Psoas muscle (tissue), 8 donors: ENCODE measurements around the gene HSBP1L1. TPM values are rescaled to one million over a fixed set of nuclear protein-coding genes. Genes with fewer than 3 reads are reported as not detected.
"Not testable (repeated sequence)": the region's sequence is repeated elsewhere in the genome, so short reads cannot be mapped to it uniquely, and the experiment has no call there.

Experiments used
- ATAC-seq, 4 donors: fragments of 200-7000 bp; cut with Tn5 transposase; one replicate each; pipeline ENCODE4 v1.9.1; 2020; ENCODE audit warnings: moderate library complexity in 3 of 4, mild to moderate bottlenecking in 2 of 4
- DNase-seq, 2 donors: peaks; one replicate each; pipeline ENCODE4 v3.0.0-alpha.2; 2020
- H3K27ac ChIP-seq: fragments of 200-600 bp; one replicate; pipeline ENCODE4 v1.8.0; 2022
- H3K27me3 ChIP-seq, 3 donors: fragments of 200-600 bp in 1 of 3; one replicate each; pipeline versions ENCODE4 v1.6.1 to v1.8.0; 2013 to 2022; ENCODE audit warnings: low read length in 2 of 3, mild to moderate bottlenecking in 2 of 3, moderate library complexity in 1 of 3; ENCODE audit not compliant: insufficient read depth in 3 of 3
- H3K36me3 ChIP-seq, 2 donors: fragments of 200-600 bp in 1 of 2; one replicate each; pipeline versions ENCODE4 v1.6.1 to v1.8.0; 2013 to 2022; ENCODE audit warnings: low read depth in 1 of 2, mild to moderate bottlenecking in 1 of 2, moderate library complexity in 1 of 2; ENCODE audit not compliant: insufficient read depth in 1 of 2
- H3K4me1 ChIP-seq: fragments of 200-600 bp; one replicate; pipeline ENCODE4 v1.8.0; 2022
- H3K4me3 ChIP-seq: fragments of 200-600 bp; one replicate; pipeline ENCODE4 v1.8.0; 2022; ENCODE audit warnings: mild to moderate bottlenecking
- H3K9me3 ChIP-seq: fragments of 200-600 bp; one replicate; pipeline ENCODE4 v1.8.0; 2022
- WGBS, 3 donors: extraction: QIAGEN DNeasy Blood & Tissue Kit; methylation state at CpG; one replicate each; pipeline versions ENCODE4 v1.1.6 to v1.1.7; 2013; 5-methylcytosine and 5-hydroxymethylcytosine counted together
- intact Hi-C, 2 donors: fragments of 100-400 bp; cut with DNase I; formaldehyde crosslinking; loops; one replicate each; pipeline versions ENCODE4 v1.11.0 to v1.14.2; 2022
- polyA plus RNA-seq, 3 donors: library from polyadenylated mRNA; stranded (reverse); fragments of 200-250 nt; gene quantifications; one replicate each; pipeline ENCODE4 v1.2.3, GENCODE V29; 2013
- total RNA-seq, 4 donors: library from RNA; stranded (reverse); fragmentation: NEBNext Ultra II Directional in 2 of 4; extraction: Animal tissue kit (Norgen Biotek cat#: 25700) in 2 of 4; gene quantifications; one replicate each; pipeline versions ENCODE4 v1.2.1 to v1.2.4, GENCODE V29; 2021 to 2023
- TF ChIP-seq, protein P1 (sequence below): fragments of 200-600 bp; IDR thresholded peaks from one replicate; pipeline ENCODE4 v1.8.0; 2022; ENCODE audit warnings: antibody characterized with exemption
- donor health status: healthy with polysubstance abuse.
- donor health status: DM: no; HTN: no; CAD: no; lungs with moderate emphysema.
- donor health status: Bipolar disorder and iron deficiency.
- donor health status: healthy.
- donor health status: DM: yes; HTN: yes; CAD: no.
- donor health status: DM: no; HTN: no; CAD: no.
- donor health status: DM: no; HTN: no; CAD: no.
- donor health status: DM: yes; HTN: yes; CAD: no.

Gene HSBP1L1
- total and polyA plus RNA-seq, 7 donors, result 2.5 to 11.9 (median 8.7) TPM

DNA sequence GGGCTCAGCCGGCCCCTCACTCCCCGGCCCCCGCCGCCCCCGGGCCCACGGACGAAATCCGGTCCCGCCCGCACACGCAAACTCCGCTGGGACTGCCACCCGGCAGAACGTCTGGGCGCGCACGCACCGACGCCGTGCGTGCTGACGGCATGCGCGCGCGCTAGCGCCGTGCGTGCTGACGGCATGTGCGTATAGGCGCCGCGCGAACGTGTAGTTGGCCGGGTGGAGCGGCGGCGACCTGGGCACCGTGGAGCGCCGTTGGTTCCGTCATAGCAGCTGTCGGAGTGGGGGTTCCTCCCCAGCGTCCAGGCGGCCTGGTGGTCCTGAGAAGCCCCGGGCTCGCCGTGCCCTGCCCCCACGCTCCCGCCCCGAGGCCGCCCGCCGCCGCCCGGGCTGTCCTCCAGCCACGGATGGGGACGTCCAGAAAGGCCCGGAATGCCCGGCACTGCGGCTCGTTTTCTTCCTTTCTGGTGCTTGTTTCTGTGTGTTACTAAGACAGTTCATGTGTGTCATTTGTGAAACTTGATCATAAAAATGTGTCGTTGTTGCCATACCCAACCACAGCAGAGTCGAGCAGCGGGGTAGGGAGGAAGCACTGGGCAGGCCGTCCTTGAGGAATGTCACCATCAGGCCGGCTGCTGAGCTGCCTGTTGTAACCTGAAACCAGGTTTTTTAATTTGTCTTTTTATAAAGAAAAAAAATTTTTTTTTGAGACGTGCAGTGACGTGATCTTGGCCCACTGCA, 24.2 kb downstream of the HSBP1L1 start, which contains the start of gene TXNL4A:
TSS of gene TXNL4A (minus strand) at position 113 of the 744 bp plus-strand sequence. CDS start 171 bp downstream, outside the sequence.
- Histone ChIP-seq H3K27me3 (no peaks in the 10 kb centered on the region), H3K9me3 (no peaks in the 10 kb centered on the region), H3K4me1 (peaks cover 23% of the 10 kb centered on the region), H3K36me3 (peaks cover 0 to 19% of the 10 kb centered on the region in 2 donors), H3K4me3 (peak within 1 kb of the TSS; percentile 96), H3K27ac (peak within 1 kb of the TSS; percentile 100)
- ATAC-seq, result peak; percentile 98 to 99 (median 98)
- TF ChIP-seq, protein P1, sequence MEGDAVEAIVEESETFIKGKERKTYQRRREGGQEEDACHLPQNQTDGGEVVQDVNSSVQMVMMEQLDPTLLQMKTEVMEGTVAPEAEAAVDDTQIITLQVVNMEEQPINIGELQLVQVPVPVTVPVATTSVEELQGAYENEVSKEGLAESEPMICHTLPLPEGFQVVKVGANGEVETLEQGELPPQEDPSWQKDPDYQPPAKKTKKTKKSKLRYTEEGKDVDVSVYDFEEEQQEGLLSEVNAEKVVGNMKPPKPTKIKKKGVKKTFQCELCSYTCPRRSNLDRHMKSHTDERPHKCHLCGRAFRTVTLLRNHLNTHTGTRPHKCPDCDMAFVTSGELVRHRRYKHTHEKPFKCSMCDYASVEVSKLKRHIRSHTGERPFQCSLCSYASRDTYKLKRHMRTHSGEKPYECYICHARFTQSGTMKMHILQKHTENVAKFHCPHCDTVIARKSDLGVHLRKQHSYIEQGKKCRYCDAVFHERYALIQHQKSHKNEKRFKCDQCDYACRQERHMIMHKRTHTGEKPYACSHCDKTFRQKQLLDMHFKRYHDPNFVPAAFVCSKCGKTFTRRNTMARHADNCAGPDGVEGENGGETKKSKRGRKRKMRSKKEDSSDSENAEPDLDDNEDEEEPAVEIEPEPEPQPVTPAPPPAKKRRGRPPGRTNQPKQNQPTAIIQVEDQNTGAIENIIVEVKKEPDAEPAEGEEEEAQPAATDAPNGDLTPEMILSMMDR, result no peak
- intact Hi-C loops, result loop anchor here (1.0 to 5.0 kb wide), 6 partner anchors 24 to 311 kb away; partner anchors contain the start of genes SLC66A2 (in 2 of the 2), CTDP1 (in 1 of the 2), HSBP1L1 (in 1 of the 2) and RBFA (in 1 of the 2)
- WGBS, 3 donors, result 0 to 1% (median 0%) methylated on average over 61 to 71 of the region's 71 CpGs
- peak; percentile 89 to 93 for DNase-seq

DNA sequence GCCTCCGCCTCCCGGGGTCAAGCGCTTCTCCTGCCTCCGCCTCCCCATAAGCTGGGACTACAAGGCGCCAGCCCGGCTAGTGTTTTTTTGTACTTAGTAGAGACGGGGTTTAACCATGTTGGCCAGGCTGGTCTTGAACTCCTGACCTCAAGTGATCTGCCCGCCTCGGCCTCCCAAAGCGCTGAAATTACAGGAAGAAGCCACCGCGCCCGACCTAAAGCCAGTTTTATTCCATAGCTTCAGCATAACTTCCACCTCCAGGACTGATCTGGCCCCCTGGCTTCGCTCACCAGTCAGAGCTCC, 24.7 kb downstream of the HSBP1L1 start:
- Histone ChIP-seq H3K4me3 (peak overlapping the region; percentile 96), H3K9me3 (no peaks in the 10 kb centered on the region), H3K36me3 (peaks cover 0 to 19% of the 10 kb centered on the region in 2 donors), H3K27ac (peak overlapping the region; percentile 100), H3K27me3 (no peaks in the 10 kb centered on the region), H3K4me1 (peaks cover 23% of the 10 kb centered on the region)
- ATAC-seq (no peak), DNase-seq (no peak)
- TF ChIP-seq, protein P1, result no peak
- WGBS, 3 donors, result 33 to 45% (median 37%) methylated on average over 14 of the region's 14 CpGs
- intact Hi-C loops, result loop anchor here (1.0 to 5.0 kb wide), 5 partner anchors 24 to 312 kb away; partner anchors contain the start of genes SLC66A2 (in 2 of the 2), CTDP1 (in 1 of the 2) and HSBP1L1 (in 1 of the 2)

DNA sequence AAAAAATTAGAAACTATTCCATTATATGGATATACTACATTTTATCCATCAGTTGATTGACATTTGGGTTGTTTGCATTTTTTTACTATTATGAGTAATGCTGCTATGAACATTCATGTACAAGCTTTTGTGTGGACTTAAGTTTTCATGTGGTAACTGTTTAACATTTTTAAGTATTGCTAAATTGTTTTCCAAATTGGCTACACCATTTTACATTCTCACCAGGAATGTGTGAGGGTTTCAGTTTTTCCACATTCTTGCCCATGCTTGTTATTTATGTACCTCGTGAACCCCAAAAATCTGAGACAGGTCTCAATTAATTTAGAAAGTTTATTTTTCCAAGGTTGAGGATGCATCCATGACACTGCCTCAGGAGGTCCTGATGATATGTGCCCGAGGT, 27.1 kb downstream of the HSBP1L1 start:
- H3K36me3 ChIP-seq, result peaks cover 0 to under 1% of the 10 kb centered on the region in 2 donors
- WGBS, 3 donors, result 84 to 90% (median 85%) methylated on average over 2 of the region's 2 CpGs
- no peak overlapping the region for H3K4me3 ChIP-seq
- H3K4me1 ChIP-seq, result peaks cover 19% of the 10 kb centered on the region
- intact Hi-C loops, result no loop called here
- no peaks in the 10 kb centered on the region for H3K9me3 ChIP-seq
- H3K27me3 ChIP-seq, result no peaks in the 10 kb centered on the region
- ATAC-seq, result no peak
- DNase-seq, result no peak
- H3K27ac ChIP-seq, result no peak overlapping the region
- TF ChIP-seq, protein P1, result no peak

DNA sequence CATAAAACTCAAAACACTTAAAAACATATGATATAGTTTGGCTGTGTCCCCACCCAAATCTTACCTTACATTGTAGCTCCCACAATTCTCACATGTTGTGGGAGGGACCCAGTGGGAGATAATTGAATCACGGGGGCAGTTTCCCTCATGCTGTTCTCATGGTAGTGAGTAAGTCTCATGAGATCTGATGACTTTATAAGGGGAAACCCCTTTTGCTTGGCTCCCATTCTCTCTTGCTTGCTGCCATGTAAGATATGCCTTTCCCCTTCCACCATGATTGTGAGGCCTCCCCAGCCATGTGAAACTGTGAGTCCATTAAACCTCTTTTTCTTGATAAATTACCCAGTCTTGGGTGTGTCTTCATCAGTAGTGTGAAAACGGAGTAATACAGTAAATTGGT, 35.3 kb downstream of the HSBP1L1 start:
- WGBS, 3 donors, result 87 to 90% (median 87%) methylated on average over 2 of the region's 2 CpGs
- not testable (repeated sequence) for H3K36me3 ChIP-seq

DNA sequence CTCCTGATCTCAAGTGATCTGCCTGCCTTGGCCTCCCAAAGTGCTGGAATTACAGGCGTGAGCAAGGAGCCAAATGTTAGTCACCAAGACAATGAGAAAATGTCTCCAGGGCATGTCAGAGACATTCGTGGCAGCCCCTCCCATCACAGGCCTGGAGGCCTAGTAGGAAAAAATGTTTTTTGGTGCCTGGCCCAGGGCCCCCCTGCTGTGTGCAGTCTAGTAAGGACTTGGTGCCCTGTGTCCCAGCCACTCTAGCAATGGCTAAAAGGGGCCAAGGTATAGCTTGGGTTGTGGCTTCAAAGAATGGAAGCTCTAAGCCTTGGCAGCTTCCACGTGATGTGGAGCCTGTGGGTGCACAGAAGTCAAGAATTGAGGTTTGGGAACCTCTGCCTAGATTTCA, 36.4 kb downstream of the HSBP1L1 start:
- ATAC-seq (no peak), DNase-seq (no peak)
- Histone ChIP-seq H3K4me1 (no peaks in the 10 kb centered on the region), H3K36me3 (no peaks in the 10 kb centered on the region), H3K27me3 (no peaks in the 10 kb centered on the region), H3K27ac (no peak overlapping the region), H3K9me3 (no peaks in the 10 kb centered on the region), H3K4me3 (no peak overlapping the region)
- TF ChIP-seq, protein P1, result no peak
- intact Hi-C loops, result no loop called here
- 78 to 88% (median 79%) methylated on average over 3 of the region's 3 CpGs for WGBS, 3 donors

More for the DNA sequence above, 35.3 kb downstream of the HSBP1L1 start:
- H3K4me1 ChIP-seq, H3K4me3 ChIP-seq, H3K9me3 ChIP-seq, intact Hi-C loops, DNase-seq, H3K27me3 ChIP-seq, H3K27ac ChIP-seq, ATAC-seq: not testable (repeated sequence)
